Astrocyte (in vitro differentiated cells and primary cell): ENCODE data around the gene ZMYM3. TPM values are rescaled to one million over a fixed set of nuclear protein-coding genes. Genes with fewer than 3 reads are reported as not detected.

Experiments used
- DNase-seq: peaks from one replicate; pipeline ENCODE4 v3.0.0-alpha.2; 2010; ENCODE audit warnings: low read depth
- FAIRE-seq: peaks from 2 replicates; lab custom pipeline; 2011; peaks lifted over from hg19 to GRCh38; lab: Jason Lieb, UNC
- H2AFZ ChIP-seq: 2 replicates; pipeline ENCODE4 v1.6.0; 2012; ENCODE audit warnings: low read depth, low read length, inconsistent platforms
- H3K27ac ChIP-seq: 2 replicates; pipeline ENCODE4 v1.5.1; 2011; ENCODE audit warnings: low read depth, low read length, inconsistent platforms
- H3K27me3 ChIP-seq: 2 replicates; pipeline ENCODE4 v1.6.0; 2011; ENCODE audit warnings: low read length, inconsistent platforms; ENCODE audit not compliant: insufficient read depth
- H3K36me3 ChIP-seq: 2 replicates; pipeline ENCODE4 v1.5.1; 2011; ENCODE audit warnings: low read length, inconsistent platforms; ENCODE audit not compliant: insufficient read depth
- H3K4me1 ChIP-seq: 2 replicates; pipeline ENCODE4 v1.5.1; 2011; ENCODE audit warnings: low read length, inconsistent platforms; ENCODE audit not compliant: insufficient read depth
- H3K4me2 ChIP-seq: 2 replicates; pipeline ENCODE4 v1.6.0; 2012; ENCODE audit warnings: low read length, inconsistent platforms
- H3K4me3 ChIP-seq: 2 replicates; pipeline ENCODE4 v1.5.1; 2011; ENCODE audit warnings: low read depth, mild to moderate bottlenecking, low read length, inconsistent platforms; ENCODE audit not compliant: insufficient read depth
- H3K79me2 ChIP-seq: 2 replicates; pipeline ENCODE4 v1.6.0; 2012; ENCODE audit warnings: mild to moderate bottlenecking, low read length, inconsistent platforms; ENCODE audit not compliant: insufficient read depth
- H3K9ac ChIP-seq: 2 replicates; pipeline ENCODE4 v1.6.0; 2012; ENCODE audit warnings: mild to moderate bottlenecking, low read length, inconsistent platforms
- H3K9me3 ChIP-seq: 2 replicates; pipeline ENCODE4 v1.5.1; 2012; ENCODE audit warnings: low read depth, mild to moderate bottlenecking, low read length, inconsistent platforms; ENCODE audit not compliant: insufficient read depth
- H4K20me1 ChIP-seq: 2 replicates; pipeline ENCODE4 v1.6.0; 2012; ENCODE audit warnings: low read length, inconsistent platforms; ENCODE audit not compliant: insufficient read depth
- H3K27ac Mint-ChIP-seq: one replicate; pipeline ENCODE4 v1.8.0; 2021; ENCODE audit warnings: mild to moderate bottlenecking, mixed read lengths; ENCODE audit not compliant: unreplicated experiment
- H3K27me3 Mint-ChIP-seq: one replicate; pipeline ENCODE4 v1.8.0; 2021; ENCODE audit warnings: low read depth, mixed read lengths; ENCODE audit not compliant: unreplicated experiment
- H3K36me3 Mint-ChIP-seq: one replicate; pipeline ENCODE4 v1.8.0; 2021; ENCODE audit warnings: low read depth, mixed read lengths; ENCODE audit not compliant: unreplicated experiment
- H3K4me1 Mint-ChIP-seq: one replicate; pipeline ENCODE4 v1.8.0; 2021; ENCODE audit warnings: low read depth, mixed read lengths; ENCODE audit not compliant: unreplicated experiment
- H3K4me3 Mint-ChIP-seq: one replicate; pipeline ENCODE4 v1.8.0; 2021; ENCODE audit warnings: mild to moderate bottlenecking, moderate library complexity, mixed read lengths; ENCODE audit not compliant: unreplicated experiment
- H3K9me3 Mint-ChIP-seq: one replicate; pipeline ENCODE4 v1.8.0; 2021; ENCODE audit warnings: mild to moderate bottlenecking, mixed read lengths; ENCODE audit not compliant: unreplicated experiment
- EZH2 ChIP-seq: IDR thresholded peaks from 2 replicates; pipeline ENCODE4 v1.6.1; 2012; ENCODE audit warnings: mild to moderate bottlenecking, low read length, inconsistent platforms; ENCODE audit not compliant: insufficient read depth
- total RNA-seq: library from RNA; stranded (reverse); gene quantifications from 2 replicates; pipeline ENCODE4 v1.2.1, GENCODE V29; 2021
- TF ChIP-seq, protein P1 (sequence below): IDR thresholded peaks from 2 replicates; pipeline ENCODE4 v1.5.1; 2011; ENCODE audit warnings: low read depth, mild to moderate bottlenecking, inconsistent platforms, low read length, moderate library complexity; ENCODE audit not compliant: insufficient read depth

Gene ZMYM3
- total RNA-seq, 1 donor from 2014 or later, result 51.2 TPM

DNA sequence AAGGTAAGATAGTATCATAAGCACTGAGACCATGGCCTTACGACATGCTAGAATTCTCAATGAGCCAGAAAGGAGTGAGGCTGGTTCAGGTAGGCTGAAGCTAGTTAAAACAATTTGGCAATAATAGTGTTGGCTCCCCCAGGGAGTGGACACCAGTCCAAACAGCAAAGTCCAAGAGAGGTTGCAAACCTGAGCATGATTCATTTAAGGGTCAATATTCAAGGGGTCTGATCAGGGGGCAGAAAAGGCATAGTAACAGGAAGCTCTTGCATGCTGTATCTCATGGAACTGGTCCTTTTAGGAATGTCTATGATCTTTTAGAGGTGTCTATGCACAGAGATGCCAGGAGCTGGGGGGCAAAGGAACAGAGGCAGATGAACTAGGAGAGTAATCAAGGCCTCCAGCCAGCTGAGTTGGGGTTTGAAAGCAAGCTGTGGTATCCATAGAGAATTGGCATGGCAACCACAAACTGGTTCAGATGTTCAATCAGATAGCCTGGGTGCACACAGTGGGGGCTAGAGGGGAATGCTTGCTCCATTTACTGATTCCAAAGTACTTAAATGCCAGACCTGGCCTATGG is 25.8 kb downstream of the ZMYM3 start:
- Histone ChIP-seq H3K9me3 (no peaks in the 10 kb centered on the region), H3K9ac (no peak overlapping the region), H3K36me3 (no peaks in the 10 kb centered on the region), H3K4me2 (no peak overlapping the region), H3K27me3 (no peaks in the 10 kb centered on the region), H3K79me2 (no peaks in the 10 kb centered on the region), H4K20me1 (no peaks in the 10 kb centered on the region), H3K27ac (no peak overlapping the region), H3K4me3 (no peak overlapping the region), H3K4me1 (no peaks in the 10 kb centered on the region), H2AFZ (no peak overlapping the region)
- no peaks in the 10 kb centered on the region for H3K9me3 Mint-ChIP-seq
- FAIRE-seq, result no peak
- H3K27ac Mint-ChIP-seq, result no peak overlapping the region
- peaks cover 4% of the 10 kb centered on the region for H3K27me3 Mint-ChIP-seq
- H3K36me3 Mint-ChIP-seq, result no peaks in the 10 kb centered on the region
- no peak for DNase-seq
- H3K4me1 Mint-ChIP-seq, result peaks cover 14% of the 10 kb centered on the region
- H3K4me3 Mint-ChIP-seq, result no peak overlapping the region
- TF ChIP-seq, protein P1, sequence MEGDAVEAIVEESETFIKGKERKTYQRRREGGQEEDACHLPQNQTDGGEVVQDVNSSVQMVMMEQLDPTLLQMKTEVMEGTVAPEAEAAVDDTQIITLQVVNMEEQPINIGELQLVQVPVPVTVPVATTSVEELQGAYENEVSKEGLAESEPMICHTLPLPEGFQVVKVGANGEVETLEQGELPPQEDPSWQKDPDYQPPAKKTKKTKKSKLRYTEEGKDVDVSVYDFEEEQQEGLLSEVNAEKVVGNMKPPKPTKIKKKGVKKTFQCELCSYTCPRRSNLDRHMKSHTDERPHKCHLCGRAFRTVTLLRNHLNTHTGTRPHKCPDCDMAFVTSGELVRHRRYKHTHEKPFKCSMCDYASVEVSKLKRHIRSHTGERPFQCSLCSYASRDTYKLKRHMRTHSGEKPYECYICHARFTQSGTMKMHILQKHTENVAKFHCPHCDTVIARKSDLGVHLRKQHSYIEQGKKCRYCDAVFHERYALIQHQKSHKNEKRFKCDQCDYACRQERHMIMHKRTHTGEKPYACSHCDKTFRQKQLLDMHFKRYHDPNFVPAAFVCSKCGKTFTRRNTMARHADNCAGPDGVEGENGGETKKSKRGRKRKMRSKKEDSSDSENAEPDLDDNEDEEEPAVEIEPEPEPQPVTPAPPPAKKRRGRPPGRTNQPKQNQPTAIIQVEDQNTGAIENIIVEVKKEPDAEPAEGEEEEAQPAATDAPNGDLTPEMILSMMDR, result no peak

- H3K9ac ChIP-seq, result no peak overlapping the region
- no peaks in the 10 kb centered on the region for H4K20me1 ChIP-seq
- no peaks in the 10 kb centered on the region for H3K27me3 ChIP-seq
- no peak overlapping the region for H3K4me3 Mint-ChIP-seq
- FAIRE-seq (no peak), DNase-seq (no peak)
- peaks cover 4% of the 10 kb centered on the region for H3K27me3 Mint-ChIP-seq
- H3K36me3 Mint-ChIP-seq, result no peaks in the 10 kb centered on the region
- H3K9me3 ChIP-seq, result no peaks in the 10 kb centered on the region
- no peaks in the 10 kb centered on the region for H3K36me3 ChIP-seq
- no peaks in the 10 kb centered on the region for H3K79me2 ChIP-seq
- H3K27ac Mint-ChIP-seq, result no peak overlapping the region
- no peaks in the 10 kb centered on the region for H3K4me1 ChIP-seq
- peaks cover 14% of the 10 kb centered on the region for H3K4me1 Mint-ChIP-seq
- no peak overlapping the region for H3K27ac ChIP-seq
- TF ChIP-seq, protein P1, result no peak
- no peak overlapping the region for H3K4me2 ChIP-seq
- no peak overlapping the region for H2AFZ ChIP-seq
- no peak overlapping the region for H3K4me3 ChIP-seq
- no peaks in the 10 kb centered on the region for H3K9me3 Mint-ChIP-seq
Measured at GRCh38 chrX:71227370-71228062, 26.4 kb downstream of the ZMYM3 start.

- Mint-ChIP-seq H3K4me3 (no peak overlapping the region), H3K36me3 (no peaks in the 10 kb centered on the region), H3K9me3 (no peaks in the 10 kb centered on the region), H3K27ac (no peak overlapping the region), H3K4me1 (peaks cover 14% of the 10 kb centered on the region), H3K27me3 (peaks cover 4% of the 10 kb centered on the region)
- Histone ChIP-seq H3K79me2 (no peaks in the 10 kb centered on the region), H3K9me3 (no peaks in the 10 kb centered on the region), H3K4me3 (no peak overlapping the region), H3K36me3 (no peaks in the 10 kb centered on the region), H3K27me3 (no peaks in the 10 kb centered on the region), H4K20me1 (no peaks in the 10 kb centered on the region), H2AFZ (no peak overlapping the region), H3K4me1 (no peaks in the 10 kb centered on the region), H3K9ac (no peak overlapping the region), H3K27ac (no peak overlapping the region), H3K4me2 (no peak overlapping the region)
- no peak for TF ChIP-seq EZH2
- TF ChIP-seq, protein P1, result no peak
- DNase-seq (no peak), FAIRE-seq (no peak)
Measured at GRCh38 chrX:71225676-71226075, 28.3 kb downstream of the ZMYM3 start.
